ENCODE data around the gene SLC25A13. TPM values are rescaled to one million over a fixed set of nuclear protein-coding genes. Genes with fewer than 3 reads are reported as not detected.

Gene SLC25A13
- total and polyA plus RNA-seq, 2 of the 13 experiments (the other 11 are each of a cell fraction or from before 2014, with no cell fraction given): 36.2 to 84.9 TPM

- no peak for TF ChIP-seq CBX5 (CRISPR knock-in tag; IDR thresholded peaks at IDR 0.05; ENCODE audit: borderline replicate concordance)
- TF ChIP-seq ZBTB7B (CRISPR knock-in tag; IDR thresholded peaks at IDR 0.05): 0 out of 2 replicates have a peak, but pooled peaks have one; percentile 40
- TF ChIP-seq YY1 (IDR thresholded peaks at IDR 0.05; ENCODE audit: insufficient read depth, insufficient replicate concordance, low read depth, low read length): peak; percentile 13
- TF ChIP-seq IRF2 (CRISPR knock-in tag; IDR thresholded peaks at IDR 0.05): 0 out of 2 replicates have a peak, but pooled peaks have one; percentile 28
- TF ChIP-seq MZF1 (CRISPR knock-in tag; IDR thresholded peaks at IDR 0.05; ENCODE audit: borderline replicate concordance): no peak
- no peak for TF ChIP-seq ZNF577 (CRISPR knock-in tag; IDR thresholded peaks at IDR 0.05; ENCODE audit: borderline replicate concordance, low read depth)
- peak; percentile 13; the same call in 1 of the 2 replicates for TF ChIP-seq ARID5B (CRISPR knock-in tag; IDR thresholded peaks at IDR 0.05)
- no peak for TF ChIP-seq CEBPG (CRISPR knock-in tag; IDR thresholded peaks at IDR 0.05)
- TF ChIP-seq ZNF670 (CRISPR knock-in tag; IDR thresholded peaks at IDR 0.05; ENCODE audit: borderline replicate concordance): no peak
- peak; percentile 91 for TF ChIP-seq CTCF (CRISPR knock-in tag; IDR thresholded peaks at IDR 0.05)
- 0 out of 2 replicates have a peak, but pooled peaks have one; percentile 15 for TF ChIP-seq ELF3 (CRISPR knock-in tag; IDR thresholded peaks at IDR 0.05)
- TF ChIP-seq IRX3 (CRISPR knock-in tag; IDR thresholded peaks at IDR 0.05; ENCODE audit: borderline replicate concordance, low read depth): no peak
- no peak for TF ChIP-seq ZNF724P (CRISPR knock-in tag; IDR thresholded peaks at IDR 0.05; ENCODE audit: borderline replicate concordance)
Measured at GRCh38 chr7:96075510-96076349, 246.2 kb downstream of the SLC25A13 start (continued).
